GM12878 (cell line): ENCODE results near the gene KCNJ10. TPM values are rescaled to one million over a fixed set of nuclear protein-coding genes. Genes with fewer than 3 reads are reported as not detected.

Experiments used
- ATAC-seq: fragments of 200-7000 bp; cut with Tn5 transposase; 3 replicates; pipeline ENCODE4 v1.9.1; 2020; ENCODE audit warnings: mild to moderate bottlenecking, moderate library complexity
- BruUV-seq: library from RNA; stranded (reverse); fragments of 400-500 nt; replicated peaks from 2 replicates; lab custom pipeline; 2021; lab: Mats Ljungman, UMichigan
- CTCF ChIA-PET: fragments of 300-600 bp; sonication (Branson Sonifier 250); formaldehyde crosslinking; extraction: SDS; loops from one replicate; lab custom pipeline; 2021; ENCODE audit warnings: inconsistent platforms; lab: Yijun Ruan, JAX
- POLR2A ChIA-PET: fragments of 350-600 bp; formaldehyde crosslinking; extraction: SDS; loops from one replicate; lab custom pipeline; 2021; ENCODE audit warnings: inconsistent platforms; lab: Charles Lee
- RAD21 ChIA-PET: fragments of 300-600 bp; sonication (Branson Sonifier 250); formaldehyde crosslinking; loops from one replicate; lab custom pipeline; 2023; ENCODE audit warnings: antibody characterized with exemption; ENCODE audit not compliant: unreplicated experiment; lab: Charles Lee
- SMC1A ChIA-PET: fragments of 300-600 bp; sonication (Branson Sonifier 250); formaldehyde crosslinking; loops from one replicate; lab custom pipeline; 2023; ENCODE audit not compliant: unreplicated experiment, uncharacterized antibody; lab: Charles Lee
- DNase-seq: peaks from one replicate; pipeline ENCODE4 v3.0.0-alpha.2; 2011; ENCODE audit warnings: low read depth, low spot score
- FAIRE-seq: peaks from 3 replicates; lab custom pipeline; 2011; peaks lifted over from hg19 to GRCh38; lab: Jason Lieb, UNC
- H2AFZ ChIP-seq: 2 replicates; pipeline ENCODE4 v1.6.0; 2011; ENCODE audit warnings: low read depth, low read length, control low read depth; ENCODE audit not compliant: control insufficient read depth
- H3K27ac ChIP-seq: 2 replicates; pipeline ENCODE4 v1.5.1; 2011; ENCODE audit warnings: control low read depth; ENCODE audit not compliant: control insufficient read depth, insufficient read depth
- H3K27me3 ChIP-seq, 2 experiments: replicated peaks in 1 of 2; 2 replicates each; pipeline versions ENCODE4 v1.6.0 to v1.6.1; 2011; ENCODE audit warnings: low read length in 1 of 2; ENCODE audit not compliant: control insufficient read depth in 2 of 2, insufficient read depth in 2 of 2
- H3K36me3 ChIP-seq, 2 experiments: 2 replicates each; pipeline ENCODE4 v1.5.1; 2011; ENCODE audit warnings: low read length in 1 of 2; ENCODE audit not compliant: control insufficient read depth in 2 of 2, insufficient read depth in 2 of 2
- H3K4me1 ChIP-seq: 2 replicates; pipeline ENCODE4 v1.6.1; 2011; ENCODE audit warnings: mild to moderate bottlenecking, low read length, moderate library complexity, mixed read lengths; ENCODE audit not compliant: control insufficient read depth, insufficient read depth
- H3K4me2 ChIP-seq: 2 replicates; pipeline ENCODE4 v1.6.0; 2011; ENCODE audit warnings: control low read depth; ENCODE audit not compliant: control insufficient read depth, insufficient read depth
- H3K4me3 ChIP-seq: fragments of 200-600 bp; sonication (generic); 2 replicates; pipeline ENCODE4 v1.5.1; 2016
- H3K79me2 ChIP-seq: 2 replicates; pipeline ENCODE4 v1.6.0; 2011; ENCODE audit warnings: low read length; ENCODE audit not compliant: control insufficient read depth, insufficient read depth
- H3K9ac ChIP-seq: 2 replicates; pipeline ENCODE4 v1.8.0; 2011; ENCODE audit warnings: low read length, control low read depth, mixed read lengths; ENCODE audit not compliant: control insufficient read depth, insufficient read depth
- H3K9me3 ChIP-seq: replicated peaks from 3 replicates; pipeline ENCODE4 v1.5.1; 2011; ENCODE audit warnings: mild to moderate bottlenecking, low read length; ENCODE audit not compliant: control insufficient read depth, insufficient read depth
- H4K20me1 ChIP-seq: 2 replicates; pipeline ENCODE4 v1.6.0; 2011; ENCODE audit not compliant: control insufficient read depth, insufficient read depth
- EP300 ChIP-seq, 2 experiments: fragments of 150-350 bp in 1 of 2; IDR thresholded peaks; 2 replicates each; pipeline ENCODE4 v1.6.1; 2011 to 2012; ENCODE audit warnings: low read depth in 2 of 2, low read length in 2 of 2, borderline replicate concordance in 1 of 2, improper control_type of control experiment in 1 of 2, inconsistent platforms in 1 of 2; ENCODE audit not compliant: control insufficient read depth in 1 of 2
- MEF2B ChIP-seq: fragments of 450-650 bp; IDR thresholded peaks from 2 replicates; pipeline ENCODE4 v1.6.1; 2018; ENCODE audit warnings: mild to moderate bottlenecking, moderate library complexity; ENCODE audit not compliant: partially characterized antibody, poor library complexity, severe bottlenecking
- MTA2 ChIP-seq: fragments of 450-650 bp; IDR thresholded peaks from 2 replicates; pipeline ENCODE4 v1.6.1; 2016; ENCODE audit warnings: low read depth, mild to moderate bottlenecking, moderate library complexity
- RFX5 ChIP-seq: IDR thresholded peaks from 2 replicates; pipeline ENCODE4 v1.6.1; 2011; ENCODE audit warnings: low read depth, low read length, improper control_type of control experiment
- WGBS: methylation state at CpG from one replicate; pipeline ENCODE4 v1.1.6; 2016; ENCODE audit warnings: low lambda C conversion rate; ENCODE audit not compliant: insufficient replicate concordance, insufficient coverage; ENCODE audit errors: missing lambda C conversion rate; 5-methylcytosine and 5-hydroxymethylcytosine counted together
- in situ Hi-C: fragments of 300-500 bp; cut with MboI; formaldehyde crosslinking; loops from 9 replicates; pipeline ENCODE4 v1.14.3; 2018; ENCODE audit warnings: mixed read lengths
- intact Hi-C: fragments of 100-400 bp; cut with micrococcal nuclease; formaldehyde crosslinking; loops from one replicate; pipeline ENCODE4 v1.14.2; 2022; ENCODE audit not compliant: unreplicated experiment
- polyA plus RNA-seq, 11 experiments: library from polyadenylated mRNA; depleted of rRNA in 4 of 11; unstranded in 6 of 11; stranded (reverse) in 5 of 11; fragments of >200 nt; fragmentation: Nextera tagmentation in 4 of 11; fragmentation: Illumina TruSeq in 1 of 11; extraction: Ambion mirVana in 4 of 11; extraction: Trizol in 1 of 11; gene quantifications; 1 replicate in 1 of 11; 2 replicates in 10 of 11; pipeline versions ENCODE4 v1.2.1 to v1.2.3, GENCODE V29; 2011 to 2016; ENCODE audit warnings: inconsistent platforms in 2 of 11, missing spikeins in 2 of 11, low read depth in 1 of 11
- total RNA-seq, 4 experiments: library from RNA; depleted of rRNA in 3 of 4; stranded (reverse); fragments of >200 nt in 3 of 4; fragmentation: Illumina TruSeq in 1 of 4; extraction: Trizol in 1 of 4; gene quantifications; 2 replicates each; pipeline versions ENCODE4 v1.2.1 to v1.2.3, GENCODE V29; 2013 to 2021
- TF ChIP-seq, protein P1 (sequence below): fragments of 450-650 bp; IDR thresholded peaks from 2 replicates; pipeline ENCODE4 v1.6.1; 2016; ENCODE audit warnings: mild to moderate bottlenecking
- TF ChIP-seq, protein P2 (sequence below): fragments of 150-350 bp; IDR thresholded peaks from 2 replicates; pipeline ENCODE4 v1.6.1; 2014; ENCODE audit warnings: mild to moderate bottlenecking, low read depth, low read length

Gene KCNJ10
- total and polyA plus RNA-seq, 10 of the 15 experiments (the other 5 are each of a cell fraction or from before 2014, with no cell fraction given) = 0.01 to 0.29 (median 0.09) TPM; not detected in 2

DNA sequence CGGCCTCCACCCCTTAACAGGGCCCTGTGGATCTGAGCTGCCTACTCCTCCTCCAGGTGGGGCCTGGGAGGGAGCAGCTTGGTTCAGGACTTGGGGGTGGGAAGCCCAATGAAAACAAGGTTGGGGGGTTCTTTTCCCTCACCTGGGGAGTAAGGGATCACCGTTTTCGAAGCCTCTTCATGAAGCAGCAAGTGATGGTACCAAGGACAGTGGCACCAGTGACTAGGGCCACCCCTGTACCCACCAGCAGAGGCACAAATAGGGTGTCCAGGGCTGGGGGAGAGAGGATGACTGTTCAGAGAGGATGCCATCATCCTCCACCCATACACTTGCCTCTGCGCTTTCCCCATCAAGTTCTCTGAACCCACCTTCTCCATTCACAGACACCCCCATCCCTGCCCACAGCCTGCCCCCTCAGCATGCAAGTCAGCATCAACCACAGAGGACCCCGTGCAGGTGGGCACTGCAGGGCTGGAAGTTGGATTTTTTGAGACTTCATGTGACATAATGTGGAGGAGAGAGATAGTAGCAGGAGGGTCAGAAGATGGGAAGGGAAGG lies 21.8 kb upstream of the KCNJ10 start:
- RAD21 ChIA-PET = no interaction called here
- Histone ChIP-seq H3K4me2 (no peak overlapping the region), H3K79me2 (no peaks in the 10 kb centered on the region), H3K4me3 (no peak overlapping the region), H3K9me3 (no peaks in the 10 kb centered on the region), H3K9ac (no peak overlapping the region), H3K27me3 (no peaks in the 10 kb centered on the region), H3K4me1 (peaks cover 6% of the 10 kb centered on the region), H4K20me1 (no peaks in the 10 kb centered on the region; the same call in 1 of the 2 replicates), H3K36me3 (peaks cover 0 to 2% of the 10 kb centered on the region in 2 experiments; a peak in 2 of 4 replicates), H2AFZ (no peak overlapping the region), H3K27ac (no peak overlapping the region)
- in situ Hi-C loops = no loop called here
- SMC1A ChIA-PET = no interaction called here
- POLR2A ChIA-PET = no interaction called here
- WGBS = 84% methylated on average over 5 of the region's 5 CpGs
- no peak for FAIRE-seq
- CTCF ChIA-PET = interaction anchor here (30.2 kb wide), 1 partner anchor 33 kb away, joined by 1035 read pairs; the partner anchor contains the start of genes KCNJ10 and KCNJ9
- no peak for TF ChIP-seq EP300 (IDR thresholded peaks at IDR 0.05; ENCODE audit: borderline replicate concordance in 1 of 2, control insufficient read depth in 1 of 2, low read depth in 2 of 2, low read length in 2 of 2)
- intact Hi-C loops = no loop called here
- BruUV-seq = no TSS peak
- no peak for DNase-seq
- no peak for ATAC-seq

DNA sequence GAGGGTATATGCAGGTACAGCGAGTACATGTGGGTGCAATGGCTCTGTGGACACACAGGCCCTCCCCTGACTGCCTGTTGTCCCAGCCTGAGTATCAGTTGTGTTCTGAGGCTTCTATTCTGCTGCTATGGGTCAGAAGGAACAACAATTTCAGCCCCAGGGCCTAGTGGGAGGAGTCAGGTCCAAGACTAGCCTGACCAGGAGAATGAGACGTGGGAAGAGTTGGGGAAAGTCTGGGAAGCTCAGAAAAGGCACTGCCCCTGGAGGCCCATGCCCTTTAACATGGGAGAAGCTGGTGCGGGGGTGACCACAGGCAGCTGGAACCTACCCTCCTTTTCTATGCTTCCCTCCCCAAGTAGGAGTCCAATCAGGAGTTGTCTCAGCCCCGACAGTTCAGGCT lies 20.8 kb upstream of the KCNJ10 start:
- no peaks in the 10 kb centered on the region for H3K9me3 ChIP-seq
- H3K27ac ChIP-seq = no peak overlapping the region
- RAD21 ChIA-PET = no interaction called here
- H3K9ac ChIP-seq = no peak overlapping the region
- TF ChIP-seq, protein P1, sequence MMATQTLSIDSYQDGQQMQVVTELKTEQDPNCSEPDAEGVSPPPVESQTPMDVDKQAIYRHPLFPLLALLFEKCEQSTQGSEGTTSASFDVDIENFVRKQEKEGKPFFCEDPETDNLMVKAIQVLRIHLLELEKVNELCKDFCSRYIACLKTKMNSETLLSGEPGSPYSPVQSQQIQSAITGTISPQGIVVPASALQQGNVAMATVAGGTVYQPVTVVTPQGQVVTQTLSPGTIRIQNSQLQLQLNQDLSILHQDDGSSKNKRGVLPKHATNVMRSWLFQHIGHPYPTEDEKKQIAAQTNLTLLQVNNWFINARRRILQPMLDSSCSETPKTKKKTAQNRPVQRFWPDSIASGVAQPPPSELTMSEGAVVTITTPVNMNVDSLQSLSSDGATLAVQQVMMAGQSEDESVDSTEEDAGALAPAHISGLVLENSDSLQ = no peak
- TF ChIP-seq, protein P2, sequence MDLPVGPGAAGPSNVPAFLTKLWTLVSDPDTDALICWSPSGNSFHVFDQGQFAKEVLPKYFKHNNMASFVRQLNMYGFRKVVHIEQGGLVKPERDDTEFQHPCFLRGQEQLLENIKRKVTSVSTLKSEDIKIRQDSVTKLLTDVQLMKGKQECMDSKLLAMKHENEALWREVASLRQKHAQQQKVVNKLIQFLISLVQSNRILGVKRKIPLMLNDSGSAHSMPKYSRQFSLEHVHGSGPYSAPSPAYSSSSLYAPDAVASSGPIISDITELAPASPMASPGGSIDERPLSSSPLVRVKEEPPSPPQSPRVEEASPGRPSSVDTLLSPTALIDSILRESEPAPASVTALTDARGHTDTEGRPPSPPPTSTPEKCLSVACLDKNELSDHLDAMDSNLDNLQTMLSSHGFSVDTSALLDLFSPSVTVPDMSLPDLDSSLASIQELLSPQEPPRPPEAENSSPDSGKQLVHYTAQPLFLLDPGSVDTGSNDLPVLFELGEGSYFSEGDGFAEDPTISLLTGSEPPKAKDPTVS = no peak
- no peak for TF ChIP-seq MEF2B
- TF ChIP-seq RFX5 = no peak
- no peak for TF ChIP-seq MTA2
- no peaks in the 10 kb centered on the region; the same call in 1 of the 2 replicates for H4K20me1 ChIP-seq
- H3K27me3 ChIP-seq = no peaks in the 10 kb centered on the region
- SMC1A ChIA-PET = no interaction called here
- no peak overlapping the region for H3K4me2 ChIP-seq
- H3K4me1 ChIP-seq = no peaks in the 10 kb centered on the region
- no peak overlapping the region for H2AFZ ChIP-seq
- intact Hi-C loops (no loop called here), in situ Hi-C loops (no loop called here)
- CTCF ChIA-PET = interaction anchor here (1.2 to 30.2 kb wide), 2 partner anchors 32 to 201 kb away, joined by 4 to 1035 read pairs; partner anchors contain the start of genes KCNJ10 and KCNJ9
- H3K4me3 ChIP-seq = no peak overlapping the region
- WGBS = 82% methylated on average over 4 of the region's 4 CpGs
- BruUV-seq = no TSS peak
- H3K36me3 ChIP-seq = peaks cover 0 to 2% of the 10 kb centered on the region in 2 experiments; a peak in 2 of 4 replicates
- H3K79me2 ChIP-seq = no peaks in the 10 kb centered on the region
- DNase-seq = no peak
- ATAC-seq = no peak
- no peak for FAIRE-seq
- POLR2A ChIA-PET = no interaction called here
